ENCODE results near the gene PLEKHA6.

The PLEKHA6 gene

GRCh38 chr1:204203206-204203767 lies 156.4 kb downstream of the PLEKHA6 start:
- DNase-seq = no peak

- no peak for DNase-seq
Measured at GRCh38 chr1:204202481-204202880, 157.2 kb downstream of the PLEKHA6 start.

- no peak for DNase-seq
Measured at GRCh38 chr1:204201348-204202040, 158.2 kb downstream of the PLEKHA6 start.

- DNase-seq = no peak
Measured at GRCh38 chr1:204199579-204199978, 160.2 kb downstream of the PLEKHA6 start.

GRCh38 chr1:204198348-204199340 lies 161.1 kb downstream of the PLEKHA6 start:
- DNase-seq = no peak

GRCh38 chr1:204197068-204197467 lies 162.7 kb downstream of the PLEKHA6 start:
- no peak for DNase-seq

GRCh38 chr1:204196068-204196795 lies 163.5 kb downstream of the PLEKHA6 start, which contains the start of gene KISS1:
Gene KISS1 (minus strand): TSS chr1:204196491. CDS start chr1:204192876, 3,615 bp downstream.
- DNase-seq = no peak

- no peak for DNase-seq
Measured at GRCh38 chr1:204194771-204195170, 165.0 kb downstream of the PLEKHA6 start.

- DNase-seq = no peak
Measured at GRCh38 chr1:204194080-204194479, 165.6 kb downstream of the PLEKHA6 start.

GRCh38 chr1:204192589-204193352 lies 167.0 kb downstream of the PLEKHA6 start:
- no peak for DNase-seq

- DNase-seq = no peak
Measured at GRCh38 chr1:204192046-204192445, 167.7 kb downstream of the PLEKHA6 start.

- DNase-seq = no peak
Measured at GRCh38 chr1:204191456-204191855, 168.3 kb downstream of the PLEKHA6 start.

- no peak for DNase-seq
Measured at GRCh38 chr1:204190212-204191211, 169.2 kb downstream of the PLEKHA6 start.

GRCh38 chr1:204188959-204189639 lies 170.6 kb downstream of the PLEKHA6 start:
- no peak for DNase-seq

- no peak for DNase-seq
Measured at GRCh38 chr1:204186597-204186996, 173.1 kb downstream of the PLEKHA6 start.

- no peak for DNase-seq
Measured at GRCh38 chr1:204181116-204181515, 178.6 kb downstream of the PLEKHA6 start.

GRCh38 chr1:204180133-204180532 lies 179.6 kb downstream of the PLEKHA6 start:
- no peak for DNase-seq

- no peak for DNase-seq
Measured at GRCh38 chr1:204178487-204179281, 181.0 kb downstream of the PLEKHA6 start.

GRCh38 chr1:204177133-204177532 lies 182.6 kb downstream of the PLEKHA6 start:
- DNase-seq = no peak

Data from activated CD4-positive, CD25-positive, alpha-beta regulatory T cell treated with anti-CD3 and anti-CD28 coated beads, Interleukin-2, amount 50 U/mL, for 72 hours (primary cell).